Activated CD4-positive, alpha-beta T cell treated with anti-CD3 and anti-CD28 coated beads, Interleukin-2, amount 50 U/mL, for 16 hours (primary cell): ENCODE measurements around the gene FBXO10.
"Not testable (repeated sequence)": the region's sequence is repeated elsewhere in the genome, so short reads cannot be mapped to it uniquely, and the experiment has no call there.

Experiments used
- DNase-seq: peaks from one replicate; pipeline ENCODE4 v3.0.0-alpha.2; 2020

The FBXO10 gene

GRCh38 chr9:37547328-37547878 is 28.8 kb downstream of the FBXO10 start:
- DNase-seq, result no peak

DNA sequence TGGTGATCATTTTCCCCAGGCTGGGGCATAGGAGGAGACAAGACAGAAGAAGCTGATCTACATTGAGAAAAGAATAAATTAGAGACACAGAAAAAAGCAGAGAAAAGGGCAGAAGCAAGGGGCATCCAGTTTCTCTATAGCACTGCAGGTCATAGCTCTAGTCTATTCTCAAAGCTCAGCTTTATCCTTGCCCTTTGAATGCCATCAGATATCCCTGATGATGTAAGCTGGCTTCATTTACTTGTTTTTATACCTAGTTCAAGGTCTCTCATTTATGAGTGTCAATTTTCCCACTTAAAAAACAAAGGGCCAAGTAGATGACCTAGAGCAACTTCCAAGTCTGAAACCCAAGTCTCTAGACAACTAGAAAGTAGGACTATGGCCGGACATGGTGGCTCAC is 32.7 kb downstream of the FBXO10 start:
- DNase-seq, result no peak

DNA sequence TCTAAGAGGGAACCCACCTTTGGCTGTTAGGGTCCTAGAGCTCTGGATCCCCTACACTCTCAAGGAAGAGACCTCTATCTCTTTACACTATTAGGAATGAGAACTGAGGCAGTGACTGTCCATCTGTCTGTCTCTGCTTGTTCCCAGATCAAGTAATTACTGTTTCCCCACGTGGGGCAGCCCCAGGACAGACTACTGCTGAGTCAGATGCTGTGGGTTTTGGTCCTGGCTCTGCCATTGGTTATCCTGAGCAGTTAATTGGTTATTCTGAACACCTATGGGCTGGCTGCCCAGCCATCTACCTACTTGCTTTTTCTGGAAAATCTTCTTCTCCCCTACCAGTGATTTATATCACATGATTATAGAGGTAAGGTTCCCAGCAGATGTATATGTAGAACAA is 33.3 kb downstream of the FBXO10 start:
- DNase-seq, result no peak

DNA sequence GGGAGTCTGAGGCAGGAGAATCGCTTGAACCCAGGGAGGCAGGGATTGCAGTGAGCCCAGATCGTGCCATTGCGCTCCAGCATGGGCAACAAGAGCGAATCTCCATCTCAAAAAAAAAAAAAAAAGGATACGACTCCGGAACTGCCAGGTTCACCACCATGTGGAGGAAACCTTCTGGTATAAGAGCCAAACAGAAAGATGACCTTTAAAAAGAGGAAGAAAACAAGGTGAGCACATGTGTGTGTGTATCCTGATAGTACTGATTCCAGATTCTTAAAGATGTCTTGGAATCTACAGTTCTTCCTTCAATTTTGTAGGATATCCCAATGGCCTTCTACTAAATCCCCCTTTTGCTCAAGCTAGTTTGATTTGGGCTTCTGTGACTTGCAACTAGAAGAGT is 33.7 kb downstream of the FBXO10 start:
- no peak for DNase-seq

DNA sequence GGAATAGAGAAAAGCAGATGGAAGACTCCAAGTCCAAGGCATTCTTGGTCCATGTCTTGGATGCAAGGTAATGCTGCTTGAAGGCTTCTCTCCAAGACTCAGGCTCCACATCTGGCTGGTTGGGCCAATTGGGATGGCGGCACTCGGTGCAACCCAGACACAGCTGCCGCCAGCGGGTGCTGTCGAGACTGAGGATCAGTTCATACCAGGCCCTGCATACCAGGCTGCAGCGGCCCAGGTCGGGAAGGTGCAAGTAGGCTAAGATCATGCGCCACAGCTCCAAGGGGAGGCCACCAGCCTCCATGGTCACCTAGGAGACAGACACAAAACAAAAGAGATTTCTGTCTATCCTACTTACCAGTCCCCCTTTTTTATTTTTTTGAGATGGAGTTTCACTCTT is 34.7 kb downstream of the FBXO10 start:
- DNase-seq, result no peak

- no peak for DNase-seq
Measured at GRCh38 chr9:37540634-37541033, 35.5 kb downstream of the FBXO10 start.

- DNase-seq, result no peak
Measured at GRCh38 chr9:37539634-37540033, 36.5 kb downstream of the FBXO10 start.

DNA sequence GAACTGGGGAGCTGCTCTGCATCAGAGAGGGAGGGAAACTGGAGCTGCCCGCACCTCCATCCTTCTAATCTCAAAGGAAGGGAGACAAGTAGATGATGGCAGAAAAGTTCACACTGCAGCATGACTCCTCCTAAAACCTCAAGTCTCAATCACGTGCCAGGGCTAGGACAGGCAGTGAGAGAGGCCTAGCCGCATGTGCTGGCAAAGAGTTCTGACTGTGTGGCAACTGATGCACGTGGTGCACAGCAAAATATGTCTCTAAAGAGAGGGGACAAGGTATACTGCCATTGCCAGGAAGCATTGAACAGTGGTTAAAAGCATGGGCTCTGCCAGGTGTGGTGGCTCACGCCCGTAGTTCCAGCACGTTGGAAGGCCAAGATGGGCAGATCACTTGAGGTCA is 38.1 kb downstream of the FBXO10 start:
- no peak for DNase-seq

- DNase-seq, result no peak
Measured at GRCh38 chr9:37534901-37535300, 41.3 kb downstream of the FBXO10 start.

GRCh38 chr9:37534412-37534811 is 41.8 kb downstream of the FBXO10 start:
- DNase-seq, result no peak

DNA sequence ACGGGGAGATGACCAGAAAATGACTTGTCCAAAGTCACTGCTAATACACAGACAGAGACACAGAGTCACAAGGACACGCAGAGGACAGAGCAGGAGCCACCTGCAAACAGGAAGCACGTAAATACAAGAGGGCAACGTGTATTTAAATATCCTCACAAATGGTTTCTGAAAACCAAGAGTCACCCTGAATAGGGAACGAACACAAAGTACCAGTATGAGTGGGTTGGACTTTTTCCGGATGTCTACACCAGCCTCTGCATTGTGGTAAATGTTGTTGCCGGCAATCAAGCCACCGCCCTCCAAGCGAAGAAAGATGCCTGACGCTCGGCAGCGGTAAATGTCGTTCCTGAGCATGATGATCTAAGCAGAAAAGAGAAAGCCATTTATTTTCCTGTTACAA is 44.5 kb downstream of the FBXO10 start:
- peak; percentile 56 for DNase-seq

DNA sequence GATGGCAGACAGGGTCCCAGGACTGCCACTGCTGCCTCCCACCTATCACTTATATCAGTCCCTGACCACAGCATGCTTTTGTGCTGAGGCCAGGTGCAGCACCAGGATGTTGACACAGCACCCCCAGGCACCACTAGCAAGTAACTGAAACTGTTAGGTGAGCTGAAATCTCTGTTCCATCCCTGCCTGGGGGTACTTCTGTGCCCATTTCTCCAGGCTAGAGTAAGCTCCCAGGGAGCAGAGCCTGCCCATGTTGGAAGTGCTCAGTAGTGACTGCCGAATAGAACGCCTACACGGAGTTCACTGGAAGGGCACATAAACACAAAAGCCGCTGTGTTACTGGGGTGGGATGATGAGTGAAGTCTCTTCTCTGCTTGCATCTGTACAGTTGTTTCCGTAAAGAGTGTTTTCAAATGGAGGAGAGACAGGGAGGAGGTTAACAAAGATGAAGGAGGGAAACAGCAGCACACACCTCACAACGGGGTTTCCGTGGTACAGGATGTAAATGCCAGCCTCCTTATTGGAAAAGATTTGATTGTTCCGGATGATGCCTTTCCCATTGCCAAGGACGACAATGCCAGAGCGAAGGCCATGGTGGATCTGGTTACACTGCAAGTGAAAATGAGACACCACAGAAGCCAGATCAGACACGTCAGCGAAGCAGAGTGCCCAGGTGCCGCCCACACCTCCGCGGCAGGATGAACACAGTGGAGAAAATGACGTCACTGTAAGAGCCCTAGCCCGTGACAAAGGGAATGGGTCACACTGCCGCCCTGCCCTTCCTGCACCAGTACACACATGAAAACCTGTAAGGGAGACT is 47.3 kb downstream of the FBXO10 start:
- DNase-seq, result peak; percentile 80

- DNase-seq, result no peak
Measured at GRCh38 chr9:37523916-37524315, 52.3 kb downstream of the FBXO10 start.

- DNase-seq, result no peak
Measured at GRCh38 chr9:37522971-37523370, 53.2 kb downstream of the FBXO10 start.

DNA sequence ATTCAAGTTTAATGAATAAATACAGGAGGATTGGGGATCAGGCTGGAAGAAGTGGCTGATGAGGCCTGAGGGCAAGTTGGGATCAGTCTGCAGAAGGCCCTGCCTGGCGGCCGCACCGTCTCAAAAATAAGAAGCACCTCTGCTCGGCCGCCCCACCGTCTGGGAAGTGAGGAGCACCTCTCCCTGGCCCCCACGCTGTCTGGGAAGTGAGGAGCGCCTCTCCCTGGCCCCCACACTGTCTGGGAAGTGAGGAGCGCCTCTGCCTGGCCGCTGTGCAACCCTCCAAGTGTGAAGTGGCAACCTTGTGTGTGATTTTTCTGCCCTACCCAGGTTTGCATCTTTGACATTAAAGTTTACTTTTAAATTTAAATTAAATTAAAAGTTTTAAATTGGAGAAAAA is 55.1 kb downstream of the FBXO10 start:
- no peak for DNase-seq

GRCh38 chr9:37520641-37521040 is 55.5 kb downstream of the FBXO10 start:
- DNase-seq, result no peak

- DNase-seq, result no peak
Measured at GRCh38 chr9:37517923-37518322, 58.3 kb downstream of the FBXO10 start.

DNA sequence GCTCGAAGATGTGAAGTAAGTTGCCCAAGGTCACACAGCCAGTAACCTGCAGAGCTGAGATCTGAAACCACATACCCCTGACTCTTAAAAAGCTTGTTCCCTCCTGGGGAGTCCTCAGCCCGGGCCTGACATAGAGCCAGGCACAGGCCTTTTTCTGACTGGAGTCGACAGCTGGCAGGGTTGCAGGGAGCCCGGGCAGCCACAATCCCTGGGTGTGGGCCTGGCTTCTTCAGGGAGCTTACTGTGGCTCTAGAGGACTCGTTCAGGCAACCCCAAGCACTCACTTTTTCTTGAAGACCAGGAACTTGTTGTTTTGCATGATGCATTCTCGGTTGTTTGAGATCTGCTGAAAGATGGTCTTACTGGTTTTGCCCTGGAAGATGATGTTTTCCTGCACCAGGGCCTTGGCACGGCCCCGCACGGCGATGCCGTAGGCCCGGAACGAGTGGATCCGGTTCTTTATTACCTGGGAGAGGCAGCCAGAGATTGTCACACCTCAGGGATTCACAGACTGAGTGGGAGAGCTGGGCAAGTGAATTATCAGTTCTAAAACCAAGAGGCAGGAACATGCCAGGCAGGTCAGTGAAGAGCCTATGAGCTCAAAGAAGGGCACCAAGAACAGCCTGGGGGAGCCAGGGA is 60.4 kb downstream of the FBXO10 start:
- DNase-seq, result no peak

- no peak for DNase-seq
Measured at GRCh38 chr9:37514999-37515398, 61.2 kb downstream of the FBXO10 start.

GRCh38 chr9:37514415-37514814 is 61.8 kb downstream of the FBXO10 start:
- DNase-seq, result not testable (repeated sequence)

DNA sequence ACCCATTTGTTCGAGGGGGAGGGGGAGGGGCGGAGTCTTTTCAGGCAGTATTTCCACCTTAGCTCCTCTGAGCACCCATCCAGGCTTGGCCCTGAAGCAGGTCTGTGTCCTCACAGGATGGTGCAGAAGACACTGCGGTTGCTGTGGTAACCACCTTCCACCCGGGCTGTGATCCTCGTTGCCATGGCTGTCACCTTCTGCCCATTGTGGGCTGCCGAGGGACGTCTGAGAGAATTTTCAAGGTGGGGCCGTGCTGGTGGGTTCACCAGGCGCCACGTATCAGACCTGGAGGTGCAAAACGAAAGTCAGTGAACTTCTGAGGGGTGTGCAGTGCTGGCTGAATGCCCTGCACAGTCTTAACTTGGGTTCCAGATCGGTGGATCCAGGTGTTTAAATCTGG is 63.7 kb downstream of the FBXO10 start:
- no peak for DNase-seq

DNA sequence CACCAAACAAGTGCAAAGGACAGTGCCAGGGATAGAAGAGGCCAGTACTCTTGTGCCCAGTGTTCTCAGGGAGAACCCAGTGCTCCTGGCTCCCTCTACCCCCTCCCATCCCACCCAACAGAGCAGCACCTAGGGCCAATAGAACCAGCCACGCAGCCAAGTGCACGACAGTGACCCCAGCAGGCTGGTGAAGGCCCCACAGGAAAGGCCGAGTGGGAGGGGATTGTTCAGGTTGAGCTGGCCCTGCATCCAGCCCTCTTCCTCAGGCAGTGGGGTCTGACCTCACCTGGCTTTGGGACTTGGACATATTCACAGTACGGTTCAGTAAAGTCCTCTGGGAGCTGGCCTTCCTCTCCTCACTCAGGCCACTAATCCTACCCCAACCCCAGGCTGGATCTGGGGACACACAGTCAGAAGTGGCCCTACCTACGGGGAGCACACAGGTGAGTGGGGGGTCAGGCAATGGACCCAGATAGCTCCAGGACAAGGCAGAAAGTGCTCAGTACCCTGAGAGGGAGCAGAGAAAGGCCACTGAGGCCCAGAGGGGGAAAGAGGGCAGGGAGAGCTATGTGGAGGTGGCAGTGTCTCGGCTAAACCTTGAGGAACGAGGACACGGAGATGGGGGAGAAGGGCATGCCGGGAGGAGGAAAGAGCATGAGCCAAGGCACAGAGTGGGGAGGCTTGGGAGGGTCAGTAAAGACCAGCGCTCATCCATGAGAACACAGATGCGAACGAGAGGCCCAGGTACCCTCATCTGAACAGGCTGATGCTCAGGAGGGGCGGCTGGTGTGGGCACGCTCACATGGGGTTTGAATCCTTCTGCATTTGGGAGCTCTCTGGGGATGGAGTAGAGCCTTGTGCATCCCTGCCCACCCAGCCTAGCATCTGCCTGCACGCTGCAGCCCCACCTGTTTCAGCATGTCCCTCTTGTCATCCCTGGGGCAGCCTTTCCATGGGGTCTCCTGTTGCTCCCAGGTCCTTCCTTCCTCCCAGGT is 64.9 kb downstream of the FBXO10 start:
- DNase-seq, result no peak

DNA sequence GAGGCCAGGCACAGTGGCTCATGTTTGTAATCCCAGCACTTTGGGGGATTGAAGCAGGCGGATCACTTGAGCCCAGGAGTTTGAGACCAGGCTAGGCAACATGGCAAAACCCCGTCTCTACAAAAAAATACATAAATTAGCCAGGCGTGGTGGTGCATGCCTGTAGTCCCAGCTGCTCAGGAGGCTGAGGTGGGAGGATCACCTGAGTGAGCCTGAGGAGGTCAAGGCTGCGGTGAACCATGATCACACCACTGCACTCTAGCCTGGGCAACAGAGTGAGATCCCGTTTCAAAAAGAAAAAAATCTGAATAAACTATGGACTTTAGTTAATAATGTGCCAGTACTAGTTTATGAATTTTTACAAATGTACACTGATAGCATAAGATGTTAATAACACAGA is 66.1 kb downstream of the FBXO10 start:
- not testable (repeated sequence) for DNase-seq
